SK-N-SH treated with all-trans-retinoic acid at 6 μM for 48 hours (cell line): Measurements from ENCODE around the gene LIG4.

Experiments
- BACH2 ChIP-seq: fragments of 250-450 bp; sonication (Bioruptor Pico); IDR thresholded peaks from 2 replicates; pipeline ENCODE4 v1.9.0; 2021; ENCODE audit warnings: mild to moderate bottlenecking, borderline replicate concordance
- CSDC2 ChIP-seq: fragments of 250-450 bp; sonication (Bioruptor Pico); IDR thresholded peaks from 2 replicates; pipeline ENCODE4 v1.5.0; 2020; ENCODE audit warnings: mild to moderate bottlenecking, moderate library complexity
- ESRRG ChIP-seq: fragments of 250-450 bp; sonication (Bioruptor Pico); IDR thresholded peaks from 2 replicates; pipeline ENCODE4 v1.6.1; 2021; ENCODE audit warnings: mild to moderate bottlenecking
- ISL1 ChIP-seq: fragments of 250-450 bp; sonication (Bioruptor Pico); IDR thresholded peaks from 2 replicates; pipeline ENCODE4 v2.1.2; 2022; ENCODE audit warnings: mild to moderate bottlenecking, moderate library complexity
- ZFP3 ChIP-seq: fragments of 250-450 bp; sonication (Bioruptor Pico); IDR thresholded peaks from 2 replicates; pipeline ENCODE4 v1.5.0; 2020; ENCODE audit warnings: mild to moderate bottlenecking, moderate library complexity
- ZFP30 ChIP-seq: fragments of 450-650 bp; formaldehyde crosslinking; IDR thresholded peaks from 2 replicates; pipeline ENCODE4 v1.5.0; 2022; ENCODE audit warnings: mild to moderate bottlenecking, moderate library complexity
- ZNF8 ChIP-seq: fragments of 450-650 bp; formaldehyde crosslinking; IDR thresholded peaks from 2 replicates; pipeline ENCODE4 v1.5.0; 2020; ENCODE audit warnings: mild to moderate bottlenecking, moderate library complexity

DNA sequence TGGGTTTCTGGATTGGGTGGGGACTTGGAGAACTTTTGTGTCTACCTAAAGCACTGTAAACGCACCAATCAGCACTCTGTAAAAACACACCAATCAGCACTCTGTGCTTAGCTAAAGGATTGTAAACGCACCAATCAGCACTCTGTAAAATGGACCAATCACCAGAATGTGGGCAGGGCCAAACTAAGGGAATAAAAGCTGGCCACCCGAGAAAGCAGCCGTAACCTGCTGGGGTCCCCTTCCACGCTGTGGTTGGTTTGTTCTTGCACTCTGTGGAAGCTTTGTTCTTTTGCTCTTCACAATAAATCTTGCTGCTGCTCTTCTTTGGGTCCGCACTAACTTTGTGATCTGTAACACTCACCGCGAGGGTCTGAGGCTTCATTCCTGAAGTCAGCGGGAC, 37.3 kb downstream of the LIG4 start:
- no peak for TF ChIP-seq ESRRG (CRISPR knock-in tag)
- TF ChIP-seq BACH2 (CRISPR knock-in tag): no peak
- TF ChIP-seq CSDC2 (CRISPR knock-in tag): no peak
- TF ChIP-seq ZFP3 (CRISPR knock-in tag): no peak
- TF ChIP-seq ISL1: no peak
- TF ChIP-seq ZFP30 (CRISPR knock-in tag): no peak
- TF ChIP-seq ZNF8 (CRISPR knock-in tag): no peak
